Brain pericyte (primary cell): ENCODE results near the gene RHOH.

Experiments used
- DNase-seq: peaks from one replicate; pipeline ENCODE4 v3.0.0-alpha.2; 2012; ENCODE audit warnings: low read depth, low spot score

Gene RHOH

GRCh38 chr4:40205259-40206198 lies 8.7 kb downstream of the RHOH start:
- no peak for DNase-seq

- DNase-seq = no peak
Measured at GRCh38 chr4:40206426-40206825, 9.6 kb downstream of the RHOH start.

- no peak for DNase-seq
Measured at GRCh38 chr4:40209401-40209800, 12.6 kb downstream of the RHOH start.

GRCh38 chr4:40210776-40211175 lies 13.9 kb downstream of the RHOH start:
- DNase-seq = no peak

DNA sequence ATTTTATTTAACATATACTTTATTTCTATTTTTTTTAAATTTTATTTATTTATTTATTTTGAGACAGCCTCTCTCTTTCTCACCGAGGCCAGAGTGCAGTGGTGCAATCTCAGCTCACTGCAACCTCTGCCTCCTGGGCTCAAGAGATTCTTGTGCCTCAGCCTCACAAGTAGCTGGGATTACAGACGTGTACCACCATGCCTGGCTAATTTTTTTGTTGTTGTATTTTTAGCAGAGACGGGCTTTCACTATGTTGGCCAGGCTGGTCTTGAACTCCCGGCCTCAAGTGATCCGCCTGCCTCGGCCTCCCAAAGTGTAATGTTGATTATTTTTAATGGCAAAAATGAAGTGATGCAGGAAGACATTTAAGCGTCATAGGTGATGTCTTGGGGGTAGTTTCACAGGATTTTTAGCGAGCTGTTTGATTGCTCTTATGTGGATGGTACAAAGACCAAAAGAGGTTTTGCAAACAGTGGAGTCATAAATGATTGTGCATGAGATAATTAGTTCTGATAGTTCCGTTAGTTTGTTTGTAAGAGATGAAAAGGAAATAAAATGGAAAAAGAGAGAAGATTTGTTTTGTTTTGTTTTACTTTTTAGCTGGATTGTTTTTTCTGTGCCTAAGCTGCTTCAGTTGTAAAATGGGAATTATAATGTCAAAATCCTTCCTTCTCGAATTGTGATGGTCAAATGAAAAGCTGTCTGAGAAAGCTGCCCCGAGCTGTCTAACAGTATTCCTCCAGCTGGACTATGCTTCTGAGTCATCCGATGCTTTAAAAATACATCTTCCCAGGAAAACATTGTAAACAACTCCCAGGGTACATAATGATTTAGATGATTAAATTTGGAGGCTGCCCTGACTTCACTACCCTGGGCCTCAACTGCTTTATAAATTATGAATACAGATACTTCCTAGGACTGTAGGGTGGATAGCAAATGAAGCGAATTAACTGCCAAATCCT lies 14.7 kb downstream of the RHOH start:
- no peak for DNase-seq

GRCh38 chr4:40212674-40213527 lies 16.1 kb downstream of the RHOH start:
- no peak for DNase-seq

DNA sequence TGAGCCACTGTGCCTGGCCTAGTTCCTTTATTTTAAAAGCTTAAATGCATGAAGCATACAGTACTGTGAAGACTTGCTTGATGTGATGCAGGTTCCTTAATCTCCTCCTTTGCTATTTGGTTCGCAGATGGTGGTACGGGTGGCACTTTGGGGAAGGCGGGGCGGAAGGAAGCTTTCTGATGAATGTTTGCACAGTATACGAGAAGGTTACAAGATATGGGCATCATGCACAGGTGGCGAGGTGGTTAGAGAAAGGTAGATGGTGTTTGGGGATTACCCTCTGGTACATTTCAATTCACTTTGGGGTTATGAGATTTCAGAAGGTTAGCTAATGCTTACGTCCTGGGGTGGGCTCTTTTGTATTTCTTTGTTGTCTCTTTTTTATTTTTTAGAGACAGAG lies 17.2 kb downstream of the RHOH start:
- DNase-seq = no peak

GRCh38 chr4:40214661-40215418 lies 18.0 kb downstream of the RHOH start:
- DNase-seq = no peak

GRCh38 chr4:40216622-40217366 lies 20.0 kb downstream of the RHOH start:
- DNase-seq = no peak

GRCh38 chr4:40221744-40222143 lies 24.9 kb downstream of the RHOH start:
- no peak for DNase-seq

DNA sequence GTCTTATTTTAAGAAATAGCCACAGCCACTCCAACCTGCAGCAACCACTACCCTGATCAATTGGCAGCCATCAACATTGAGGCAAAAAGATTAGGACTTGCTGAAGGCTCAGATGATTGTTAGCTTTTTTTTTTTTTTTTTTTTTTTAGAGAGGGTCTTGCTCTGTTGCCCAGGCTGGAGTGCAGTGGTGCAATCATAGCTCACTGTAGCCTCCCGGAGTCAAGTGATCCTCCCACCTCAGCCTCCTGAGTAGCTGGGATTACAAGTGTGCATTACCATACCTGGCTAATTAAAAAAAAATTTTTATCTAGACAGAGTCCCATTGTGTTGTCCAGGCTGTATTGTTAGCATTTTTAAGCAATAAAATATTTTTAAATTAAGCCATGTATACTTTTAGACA lies 26.5 kb downstream of the RHOH start:
- no peak for DNase-seq

GRCh38 chr4:40224432-40224831 lies 27.6 kb downstream of the RHOH start:
- no peak for DNase-seq

DNA sequence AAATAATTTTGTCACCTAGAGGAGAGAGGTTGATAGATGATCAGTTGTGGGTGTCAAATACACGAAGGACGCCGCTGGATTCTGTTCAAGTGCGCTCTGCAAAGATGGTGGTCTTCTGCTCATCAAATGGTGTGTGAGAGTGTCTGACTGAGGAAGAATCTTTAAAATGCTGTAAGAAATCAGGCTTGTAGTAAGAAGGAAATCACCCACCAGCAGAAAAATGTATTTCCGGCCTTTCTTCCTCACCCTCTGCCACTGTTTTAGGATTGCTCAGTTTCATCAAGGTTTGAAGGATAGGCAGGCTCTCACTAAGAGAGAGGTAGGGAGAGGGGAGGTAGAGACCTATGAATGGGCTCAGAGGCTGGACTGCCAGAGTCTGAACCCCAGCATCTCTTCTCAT lies 28.7 kb downstream of the RHOH start:
- DNase-seq = no peak

- no peak for DNase-seq
Measured at GRCh38 chr4:40227284-40227683, 30.5 kb downstream of the RHOH start.

GRCh38 chr4:40228497-40229365 lies 31.9 kb downstream of the RHOH start:
- DNase-seq = no peak

DNA sequence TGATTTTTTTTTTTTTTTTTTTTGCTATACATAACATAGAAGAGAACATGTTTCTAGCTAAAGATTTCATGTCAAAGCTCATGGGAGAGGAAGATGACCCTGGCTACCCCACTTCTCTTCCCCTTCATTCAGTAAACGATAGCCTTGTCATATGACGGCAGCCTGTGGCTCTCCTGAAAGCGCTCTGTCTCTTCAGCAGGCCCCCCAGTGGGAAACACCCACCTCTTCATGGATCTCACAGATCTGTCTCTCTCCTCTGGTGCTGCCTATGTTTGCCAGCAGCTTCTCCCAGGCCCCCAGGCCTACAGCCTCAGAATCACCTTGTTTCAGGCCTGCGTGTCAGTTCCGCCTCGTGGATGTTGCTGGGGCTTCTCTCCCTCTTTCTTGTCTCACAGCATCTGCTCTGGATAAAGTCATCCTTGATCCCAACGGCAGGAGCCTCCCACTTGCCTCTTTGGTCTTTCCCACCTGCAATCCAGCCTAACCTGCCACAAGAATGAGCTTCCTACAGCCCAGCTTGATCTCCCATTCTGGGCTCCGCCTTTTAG lies 34.6 kb downstream of the RHOH start:
- no peak for DNase-seq

GRCh38 chr4:40232610-40233009 lies 35.8 kb downstream of the RHOH start:
- no peak for DNase-seq

DNA sequence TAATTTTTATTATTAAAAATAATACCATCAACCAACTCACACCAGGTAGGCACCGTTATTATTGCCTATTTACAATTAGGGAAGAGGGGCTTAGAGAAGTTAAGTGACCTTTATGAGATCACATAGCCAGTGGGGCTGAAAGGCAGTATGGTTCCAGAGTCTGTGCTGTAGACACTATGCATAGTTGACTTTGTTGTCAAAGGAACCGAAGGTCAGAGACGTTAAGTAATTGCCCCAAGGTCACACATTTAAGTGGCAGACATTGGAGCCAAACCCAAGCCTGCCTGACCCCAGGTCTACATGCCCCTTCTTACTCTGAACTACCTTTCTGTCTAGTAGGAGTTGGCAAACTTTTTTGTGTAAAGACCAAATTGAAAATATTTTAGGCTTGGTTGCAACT lies 36.4 kb downstream of the RHOH start:
- DNase-seq = no peak
